ENCODE data around the gene RHOG. TPM values are rescaled to one million over a fixed set of nuclear protein-coding genes. Genes with fewer than 3 reads are reported as not detected.

The RHOG gene
- polyA plus RNA-seq, 1 experiment, result 40.3 TPM

- CTCF ChIA-PET, result interaction anchor here (0.9 to 2.1 kb wide), 4 partner anchors 9 to 240 kb away, joined by 3 to 8 read pairs (median 4); partner anchors contain the start of gene STIM1
- POLR2A ChIA-PET, result no interaction called here
- no peak for DNase-seq (ENCODE audit: low read depth, low spot score)
Observed at GRCh38 chr11:3832816-3833215, 7.9 kb downstream of the RHOG start.

GRCh38 chr11:3831378-3832239, 9.2 kb downstream of the RHOG start:
- H3K27ac ChIP-seq (ENCODE audit: low read depth, low read length), result no peak overlapping the region
- H3K4me3 ChIP-seq (ENCODE audit: low read depth, low read length), result no peak overlapping the region
- H3K9me3 ChIP-seq (ENCODE audit: control insufficient read depth, insufficient read depth, low read length), result no peaks in the 10 kb centered on the region
- DNase-seq (ENCODE audit: low read depth, low spot score), result no peak
- POLR2A ChIA-PET, result no interaction called here
- H3K27me3 ChIP-seq (ENCODE audit: control insufficient read depth, insufficient read depth, low read length), result no peaks in the 10 kb centered on the region
- TF ChIP-seq CTCF (IDR thresholded peaks at IDR 0.05; ENCODE audit: low read depth, low read length), result no peak
- CTCF ChIA-PET, result interaction anchor here (0.6 to 1.8 kb wide), 3 partner anchors 10 to 241 kb away, joined by 4 to 9 read pairs (median 5); partner anchors contain the start of gene RHOG

More at GRCh38 chr11:3832816-3833215, 7.9 kb downstream of the RHOG start:
- TF ChIP-seq CTCF (IDR thresholded peaks at IDR 0.05; ENCODE audit: low read depth, low read length), result no peak
- no peaks in the 10 kb centered on the region for H3K27me3 ChIP-seq (ENCODE audit: control insufficient read depth, insufficient read depth, low read length)
- H3K9me3 ChIP-seq (ENCODE audit: control insufficient read depth, insufficient read depth, low read length), result no peaks in the 10 kb centered on the region
- no peak overlapping the region for H3K27ac ChIP-seq (ENCODE audit: low read depth, low read length)
- H3K4me3 ChIP-seq (ENCODE audit: low read depth, low read length), result no peak overlapping the region

- no peak for TF ChIP-seq CTCF (IDR thresholded peaks at IDR 0.05; ENCODE audit: low read depth, low read length)
- Histone ChIP-seq H3K4me3 (ENCODE audit: low read depth, low read length) (no peak overlapping the region), H3K9me3 (ENCODE audit: control insufficient read depth, insufficient read depth, low read length) (no peaks in the 10 kb centered on the region), H3K27me3 (ENCODE audit: control insufficient read depth, insufficient read depth, low read length) (no peaks in the 10 kb centered on the region), H3K27ac (ENCODE audit: low read depth, low read length) (no peak overlapping the region)
- DNase-seq (ENCODE audit: low read depth, low spot score), result no peak
- ChIA-PET POLR2A (no interaction called here), CTCF (interaction anchor here (1.8 kb wide), 1 partner anchor 11 kb away, joined by 9 read pairs; the partner anchor contains the start of gene RHOG)
Observed at GRCh38 chr11:3830730-3831129, 10.0 kb downstream of the RHOG start.

- TF ChIP-seq CTCF (IDR thresholded peaks at IDR 0.05; ENCODE audit: low read depth, low read length), result no peak
- Histone ChIP-seq H3K4me3 (ENCODE audit: low read depth, low read length) (no peak overlapping the region), H3K9me3 (ENCODE audit: control insufficient read depth, insufficient read depth, low read length) (no peaks in the 10 kb centered on the region), H3K27ac (ENCODE audit: low read depth, low read length) (no peak overlapping the region), H3K27me3 (ENCODE audit: control insufficient read depth, insufficient read depth, low read length) (no peaks in the 10 kb centered on the region)
- no peak for DNase-seq (ENCODE audit: low read depth, low spot score)
- ChIA-PET POLR2A (no interaction called here), CTCF (interaction anchor here (1.8 kb wide), 1 partner anchor 11 kb away, joined by 9 read pairs; the partner anchor contains the start of gene RHOG)
Observed at GRCh38 chr11:3830088-3830487, 10.7 kb downstream of the RHOG start.
